Effector CD8-positive, alpha-beta T cell (primary cell): ENCODE measurements around the gene MSX2.

ENCODE experiments used
- DNase-seq: peaks from one replicate; lab custom pipeline; 2025; lab: John Stamatoyannopoulos, UW

The MSX2 gene

GRCh38 chr5:174775081-174775480, 50.7 kb downstream of the MSX2 start:
- DNase-seq, result no peak

GRCh38 chr5:174777111-174777510, 52.7 kb downstream of the MSX2 start:
- no peak for DNase-seq

DNA sequence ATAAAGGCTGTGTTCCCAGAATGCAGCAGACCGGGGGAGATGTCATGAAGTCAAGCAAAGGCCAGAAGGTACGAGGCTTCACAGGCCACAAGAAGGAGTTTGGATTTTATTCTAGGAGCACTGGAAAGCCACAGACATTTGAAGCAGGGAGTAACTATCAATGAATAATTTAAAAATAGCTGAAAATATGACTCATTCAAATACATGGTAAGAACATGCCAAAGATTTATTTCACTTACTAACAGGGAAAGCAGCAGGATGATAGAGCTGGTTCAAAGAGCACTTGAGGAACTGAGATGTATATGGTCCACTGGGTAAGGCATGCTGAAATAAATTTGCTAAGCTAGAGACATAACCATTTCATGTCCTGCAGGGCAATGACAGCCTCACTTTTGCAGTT, 53.2 kb downstream of the MSX2 start:
- no peak for DNase-seq
